DND-41 (cell line): ENCODE measurements around the gene NRXN3.

Experiments used
- CTCF ChIP-seq: IDR thresholded peaks from 2 replicates; pipeline ENCODE4 v1.5.1; 2012; ENCODE audit warnings: borderline replicate concordance, low read length, moderate library complexity, mild to moderate bottlenecking; ENCODE audit not compliant: poor library complexity, severe bottlenecking; ENCODE audit errors: extremely low read depth
- EZH2 ChIP-seq: IDR thresholded peaks from 3 replicates; pipeline ENCODE4 v1.6.1; 2012; ENCODE audit warnings: borderline replicate concordance, low read depth, mild to moderate bottlenecking, moderate library complexity, low read length, inconsistent platforms; ENCODE audit not compliant: severe bottlenecking

GRCh38 chr14:79438696-79439342 is 1268.6 kb downstream of the NRXN3 start:
- TF ChIP-seq CTCF (no peak), EZH2 (no peak)
